Measurements from ENCODE around the gene OR10H1. TPM values are rescaled to one million over a fixed set of nuclear protein-coding genes. Genes with fewer than 3 reads are reported as not detected.

OR10H1 gene
- total and polyA plus RNA-seq, 9 of the 15 experiments (the other 6 are each of a cell fraction or from before 2014, with no cell fraction given): not detected

- TF ChIP-seq TSHZ1 (CRISPR knock-in tag; IDR thresholded peaks at IDR 0.05) (peak; percentile 53), USF1 (CRISPR knock-in tag; IDR thresholded peaks at IDR 0.05) (peak; percentile 67), ZNF592 (IDR thresholded peaks at IDR 0.05) (peak; percentile 95), ZNF398 (CRISPR knock-in tag; IDR thresholded peaks at IDR 0.05) (peak; percentile 52; the same call in 1 of the 2 replicates), SMAD4 (CRISPR knock-in tag; conservative IDR thresholded peaks at IDR 0.05) (peak; percentile 93), SUPT5H (IDR thresholded peaks at IDR 0.05) (peak; percentile 90), DIDO1 (tag; IDR thresholded peaks at IDR 0.05; ENCODE audit: low read depth) (0 out of 2 replicates have a peak, but pooled peaks have one; percentile 17), HIVEP1 (CRISPR knock-in tag; IDR thresholded peaks at IDR 0.05) (peak; percentile 86), EP300 (IDR thresholded peaks at IDR 0.05; ENCODE audit: low read length) (peak; percentile 75), POLR2H (tag; IDR thresholded peaks at IDR 0.05; ENCODE audit: low read depth) (peak; percentile 75; the same call in 1 of the 2 replicates), NFE2 (IDR thresholded peaks at IDR 0.05; ENCODE audit: low read depth) (0 out of 2 replicates have a peak, but pooled peaks have one; percentile 8)
Measured at GRCh38 chr19:15828611-15829305, 13.3 kb upstream of the OR10H1 start (continued).
